K562 (cell line): ENCODE results near the gene BAIAP2. TPM values are rescaled to one million over a fixed set of nuclear protein-coding genes. Genes with fewer than 3 reads are reported as not detected.

ENCODE experiments used
- ATAC-seq: fragments of 200-7000 bp; cut with Tn5 transposase; 3 replicates; pipeline ENCODE4 v1.9.1; 2020; ENCODE audit warnings: moderate library complexity
- BruUV-seq: library from RNA; stranded (reverse); fragments of 400-500 nt; replicated peaks from 2 replicates; lab custom pipeline; 2021; lab: Mats Ljungman, UMichigan
- CTCF ChIA-PET: fragments of 300-600 bp; formaldehyde crosslinking; extraction: SDS; loops from one replicate; lab custom pipeline; 2021; ENCODE audit warnings: low intra/inter-chr PET ratio; lab: Yijun Ruan, JAX
- POLR2A ChIA-PET: fragments of 300-600, 350-650 bp; sonication (Branson Sonifier 250); formaldehyde crosslinking; extraction: SDS; loops from one replicate; lab custom pipeline; 2021; ENCODE audit warnings: antibody characterized with exemption, inconsistent platforms; lab: Yijun Ruan, JAX
- DNase-seq, 4 experiments: peaks; one replicate each; pipeline versions ENCODE4 v3.0.0 to v3.0.0-alpha.2; 2011 to 2018; ENCODE audit warnings: low spot score in 3 of 4, mixed read lengths in 3 of 4; ENCODE audit errors: extremely low read depth in 1 of 4
- FAIRE-seq: peaks from 2 replicates; lab custom pipeline; 2011; peaks lifted over from hg19 to GRCh38; lab: Jason Lieb, UNC
- H2AFZ ChIP-seq: 2 replicates; pipeline ENCODE4 v1.6.0; 2011; ENCODE audit warnings: low read depth, low read length, control low read depth, inconsistent platforms
- H3K27ac ChIP-seq: fragments of 200-600 bp; 3 replicates; pipeline ENCODE4 v1.8.0; 2011; ENCODE audit warnings: low read depth, mild to moderate bottlenecking, control low read depth, inconsistent platforms, low read length, moderate library complexity, mixed read lengths; ENCODE audit errors: extremely low read depth
- H3K27me3 ChIP-seq, 2 experiments: fragments of 300-600 bp in 1 of 2; 2 replicates in 1 of 2; 3 replicates in 1 of 2; pipeline versions ENCODE4 v1.6.0 to v1.8.0; 2011; ENCODE audit warnings: inconsistent platforms in 2 of 2, low read length in 2 of 2, mild to moderate bottlenecking in 1 of 2, mixed read lengths in 1 of 2, moderate library complexity in 1 of 2; ENCODE audit not compliant: control insufficient read depth in 2 of 2, insufficient read depth in 2 of 2
- H3K36me3 ChIP-seq: fragments of 300-600 bp; 3 replicates; pipeline ENCODE4 v1.8.0; 2011; ENCODE audit warnings: mild to moderate bottlenecking, low read length, inconsistent platforms; ENCODE audit not compliant: control insufficient read depth, insufficient read depth
- H3K4me1 ChIP-seq, 2 experiments: fragments of 200-600 bp in 1 of 2; replicated peaks in 1 of 2; 2 replicates in 1 of 2; 3 replicates in 1 of 2; pipeline versions ENCODE4 v1.5.1 to v1.8.0; 2011; ENCODE audit warnings: inconsistent platforms in 2 of 2, low read length in 2 of 2, mild to moderate bottlenecking in 1 of 2, mixed read lengths in 1 of 2, moderate library complexity in 1 of 2; ENCODE audit not compliant: control insufficient read depth in 2 of 2, insufficient read depth in 2 of 2
- H3K4me2 ChIP-seq: 2 replicates; pipeline ENCODE4 v1.6.1; 2011; ENCODE audit warnings: low read length, control low read depth, inconsistent platforms, mixed read lengths; ENCODE audit not compliant: insufficient read depth
- H3K4me3 ChIP-seq: fragments of 200-600 bp; sonication (generic), shearing (Covaris generic); 2 replicates; pipeline ENCODE4 v1.5.1; 2016; ENCODE audit warnings: control low read depth, inconsistent platforms
- H3K79me2 ChIP-seq: fragments of 200-600 bp; 3 replicates; pipeline ENCODE4 v1.8.0; 2011; ENCODE audit warnings: low read length, inconsistent platforms; ENCODE audit not compliant: control insufficient read depth, insufficient read depth
- H3K9ac ChIP-seq, 2 experiments: 2 replicates each; pipeline versions ENCODE4 v1.6.0 to v1.6.1; 2011; ENCODE audit warnings: low read depth in 2 of 2, low read length in 2 of 2, control low read depth in 1 of 2, inconsistent platforms in 1 of 2, mild to moderate bottlenecking in 1 of 2, mixed read lengths in 1 of 2; ENCODE audit not compliant: insufficient read depth in 1 of 2
- H3K9me1 ChIP-seq: one replicate; pipeline ENCODE4 v1.6.0; 2011; ENCODE audit warnings: inconsistent platforms, mild to moderate bottlenecking, low read length, moderate library complexity; ENCODE audit not compliant: control insufficient read depth, insufficient read depth
- H3K9me3 ChIP-seq: replicated peaks from 2 replicates; pipeline ENCODE4 v1.5.1; 2011; ENCODE audit warnings: low read depth, low read length, inconsistent platforms; ENCODE audit not compliant: control insufficient read depth, insufficient read depth
- H4K20me1 ChIP-seq: replicated peaks from 2 replicates; pipeline ENCODE4 v1.6.1; 2011; ENCODE audit warnings: low read length, inconsistent platforms, mixed read lengths; ENCODE audit not compliant: control insufficient read depth, insufficient read depth
- COPS2 ChIP-seq: fragments of 450-650 bp; conservative IDR thresholded peaks from 2 replicates; pipeline ENCODE4 v1.6.1; 2016; ENCODE audit warnings: mild to moderate bottlenecking, moderate library complexity
- CXXC5 ChIP-seq: fragments of 250-450 bp; sonication (Bioruptor Pico); IDR thresholded peaks from 2 replicates; pipeline ENCODE4 v1.8.0; 2022; ENCODE audit warnings: inconsistent platforms, mild to moderate bottlenecking, moderate library complexity
- GTF2A2 ChIP-seq: IDR thresholded peaks from 2 replicates; pipeline ENCODE4 v1.6.1; 2016; ENCODE audit warnings: mild to moderate bottlenecking, missing genetic modification characterization, missing compliant biosample characterization
- POLR2AphosphoS2 ChIP-seq: IDR thresholded peaks from 2 replicates; pipeline ENCODE4 v1.6.1; 2012; ENCODE audit warnings: low read length, improper control_type of control experiment
- ZNF699 ChIP-seq: fragments of 250-450 bp; sonication (Bioruptor Pico); IDR thresholded peaks from 2 replicates; pipeline ENCODE4 v1.8.0; 2021; ENCODE audit warnings: mild to moderate bottlenecking, moderate library complexity; ENCODE audit not compliant: insufficient replicate concordance
- ZNF76 ChIP-seq: fragments of 250-450 bp; sonication (Bioruptor Pico); IDR thresholded peaks from 2 replicates; pipeline ENCODE4 v1.4.0; 2020; ENCODE audit warnings: mild to moderate bottlenecking, moderate library complexity, borderline replicate concordance
- WGBS: fragments of 100-300 bp; shearing (Covaris generic); methylation state at CpG from one replicate; pipeline ENCODE4 v1.1.6; 2016; ENCODE audit warnings: low coverage, mixed read lengths; ENCODE audit not compliant: insufficient coverage; ENCODE audit errors: missing lambda C conversion rate; 5-methylcytosine and 5-hydroxymethylcytosine counted together
- in situ Hi-C: fragments of 300-500 bp; cut with MboI; formaldehyde crosslinking; loops from 4 replicates; pipeline ENCODE4 v1.15.0; 2018; ENCODE audit warnings: inconsistent platforms, mixed read lengths
- intact Hi-C: fragments of 100-400 bp; cut with micrococcal nuclease; formaldehyde crosslinking; loops from 2 replicates; pipeline ENCODE4 v1.14.2; 2022
- polyA plus RNA-seq, 8 experiments: library from polyadenylated mRNA; depleted of rRNA in 4 of 8; stranded (reverse) in 5 of 8; unstranded in 3 of 8; fragments of >200 nt; fragmentation: Nextera tagmentation in 2 of 8; fragmentation: Illumina TruSeq in 1 of 8; extraction: Ambion mirVana in 2 of 8; extraction: Trizol in 1 of 8; gene quantifications; 2 replicates each; pipeline versions ENCODE4 v1.2.1 to v1.2.3, GENCODE V29; 2011 to 2014; ENCODE audit warnings: inconsistent platforms in 1 of 8, missing spikeins in 1 of 8
- total RNA-seq, 7 experiments: library from RNA; depleted of rRNA in 6 of 7; stranded (reverse); fragments of >200 nt in 6 of 7; fragmentation: Illumina TruSeq in 2 of 7; extraction: Trizol in 2 of 7; gene quantifications; 2 replicates each; pipeline versions ENCODE4 v1.2.1 to v1.2.3, GENCODE V29; 2011 to 2021; ENCODE audit warnings: low replicate concordance in 1 of 7
- TF ChIP-seq, protein P1 (sequence below): fragments of 250-450 bp; sonication (Bioruptor Pico); IDR thresholded peaks from 2 replicates; pipeline ENCODE4 v1.4.0; 2020
- TF ChIP-seq, protein P2 (sequence below): sonication (generic); formaldehyde crosslinking; IDR thresholded peaks from 2 replicates; pipeline ENCODE4 v1.8.1; 2022; ENCODE audit warnings: missing genetic modification reagents

The BAIAP2 gene
- total and polyA plus RNA-seq, 9 of the 15 experiments (the other 6 are each of a cell fraction or from before 2014, with no cell fraction given) = 2.3 to 51.6 (median 18.4) TPM

- Histone ChIP-seq H3K27ac (no peak overlapping the region), H3K27me3 (peaks cover 18 to 62% of the 10 kb centered on the region in 2 experiments; a peak in 4 of 5 replicates), H3K9me1 (no peaks in the 10 kb centered on the region), H2AFZ (no peak overlapping the region; the same call in 1 of the 2 replicates), H3K36me3 (no peaks in the 10 kb centered on the region), H3K4me3 (no peak overlapping the region), H4K20me1 (no peaks in the 10 kb centered on the region), H3K79me2 (no peaks in the 10 kb centered on the region), H3K9me3 (no peaks in the 10 kb centered on the region), H3K4me2 (no peak overlapping the region), H3K9ac (no peak overlapping the region), H3K4me1 (peaks cover 6 to 28% of the 10 kb centered on the region in 2 experiments; a peak in 3 of 5 replicates)
- ChIA-PET POLR2A (interaction anchor here (0.8 to 3.7 kb wide), 3 partner anchors 9 to 360 kb away, joined by 3 to 15 read pairs (median 4); partner anchors contain the start of gene ACTG1), CTCF (no interaction called here)
- no TSS peak for BruUV-seq
- 39% methylated on average over 8 of the region's 8 CpGs for WGBS
- TF ChIP-seq ZNF76 = no peak
- TF ChIP-seq, protein P1, sequence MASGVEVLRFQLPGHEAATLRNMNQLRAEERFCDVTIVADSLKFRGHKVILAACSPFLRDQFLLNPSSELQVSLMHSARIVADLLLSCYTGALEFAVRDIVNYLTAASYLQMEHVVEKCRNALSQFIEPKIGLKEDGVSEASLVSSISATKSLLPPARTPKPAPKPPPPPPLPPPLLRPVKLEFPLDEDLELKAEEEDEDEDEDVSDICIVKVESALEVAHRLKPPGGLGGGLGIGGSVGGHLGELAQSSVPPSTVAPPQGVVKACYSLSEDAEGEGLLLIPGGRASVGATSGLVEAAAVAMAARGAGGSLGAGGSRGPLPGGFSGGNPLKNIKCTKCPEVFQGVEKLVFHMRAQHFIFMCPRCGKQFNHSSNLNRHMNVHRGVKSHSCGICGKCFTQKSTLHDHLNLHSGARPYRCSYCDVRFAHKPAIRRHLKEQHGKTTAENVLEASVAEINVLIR = no peak
- no peak for TF ChIP-seq GTF2A2 (tag)
- TF ChIP-seq CXXC5 (CRISPR knock-in tag) = no peak
- TF ChIP-seq COPS2 = no peak
- TF ChIP-seq ZNF699 (CRISPR knock-in tag) = no peak
- TF ChIP-seq, protein P2, sequence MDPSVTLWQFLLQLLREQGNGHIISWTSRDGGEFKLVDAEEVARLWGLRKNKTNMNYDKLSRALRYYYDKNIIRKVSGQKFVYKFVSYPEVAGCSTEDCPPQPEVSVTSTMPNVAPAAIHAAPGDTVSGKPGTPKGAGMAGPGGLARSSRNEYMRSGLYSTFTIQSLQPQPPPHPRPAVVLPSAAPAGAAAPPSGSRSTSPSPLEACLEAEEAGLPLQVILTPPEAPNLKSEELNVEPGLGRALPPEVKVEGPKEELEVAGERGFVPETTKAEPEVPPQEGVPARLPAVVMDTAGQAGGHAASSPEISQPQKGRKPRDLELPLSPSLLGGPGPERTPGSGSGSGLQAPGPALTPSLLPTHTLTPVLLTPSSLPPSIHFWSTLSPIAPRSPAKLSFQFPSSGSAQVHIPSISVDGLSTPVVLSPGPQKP (CRISPR knock-in tag) = no peak
- no peak for TF ChIP-seq POLR2AphosphoS2
- intact Hi-C loops = no loop called here
- ATAC-seq = no peak
- no peak for DNase-seq
- FAIRE-seq = no peak
- in situ Hi-C loops = no loop called here
Measured at GRCh38 chr17:81152288-81152828, 117.4 kb downstream of the BAIAP2 start.
